GM06990 (cell line): ENCODE measurements around the gene CFL1.
"Not testable (repeated sequence)": the region's sequence is repeated elsewhere in the genome, so short reads cannot be mapped to it uniquely, and the experiment has no call there.

ENCODE experiments used
- DNase-seq: peaks from one replicate; pipeline ENCODE4 v3.0.0-alpha.2; 2011; ENCODE audit not compliant: insufficient read length; ENCODE audit errors: extremely low read depth
- H3K27me3 ChIP-seq: replicated peaks from 2 replicates; pipeline ENCODE4 v1.6.0; 2011; ENCODE audit warnings: low read length; ENCODE audit not compliant: control insufficient read depth, insufficient read depth
- H3K36me3 ChIP-seq: 2 replicates; pipeline ENCODE4 v1.5.1; 2011; ENCODE audit warnings: low read length; ENCODE audit not compliant: control insufficient read depth, insufficient read depth
- H3K4me3 ChIP-seq: replicated peaks from 2 replicates; pipeline ENCODE4 v1.5.1; 2011; ENCODE audit warnings: low read depth, mild to moderate bottlenecking, control low read depth, low read length
- CTCF ChIP-seq: IDR thresholded peaks from 2 replicates; pipeline ENCODE4 v1.5.1; 2011; ENCODE audit warnings: low read length, control low read depth, mild to moderate bottlenecking, inconsistent platforms; ENCODE audit not compliant: insufficient read depth, poor library complexity, severe bottlenecking

The CFL1 gene

GRCh38 chr11:65896034-65896999, 38.3 kb upstream of the CFL1 start:
- Histone ChIP-seq H3K4me3 (no peak overlapping the region), H3K27me3 (no peaks in the 10 kb centered on the region), H3K36me3 (no peaks in the 10 kb centered on the region; the same call in none of the 2 replicates)
- no peak for DNase-seq
- TF ChIP-seq CTCF, result no peak

- H3K4me3 ChIP-seq, result no peak overlapping the region
- no peak for TF ChIP-seq CTCF
- H3K36me3 ChIP-seq, result no peaks in the 10 kb centered on the region; the same call in none of the 2 replicates
- H3K27me3 ChIP-seq, result no peaks in the 10 kb centered on the region
- DNase-seq, result no peak
These were observed 37.6 kb upstream of the CFL1 start for GRCh38 chr11:65895482-65895981.

- Histone ChIP-seq H3K36me3 (no peaks in the 10 kb centered on the region; the same call in none of the 2 replicates), H3K4me3 (peak overlapping the region; percentile 60), H3K27me3 (no peaks in the 10 kb centered on the region)
- no peak for DNase-seq
- TF ChIP-seq CTCF, result no peak
These were observed 36.1 kb upstream of the CFL1 start for GRCh38 chr11:65894034-65894591.

GRCh38 chr11:65892661-65893317, 34.8 kb upstream of the CFL1 start:
- Histone ChIP-seq H3K4me3 (peak overlapping the region; percentile 89), H3K36me3 (no peaks in the 10 kb centered on the region; the same call in none of the 2 replicates), H3K27me3 (no peaks in the 10 kb centered on the region)
- no peak for DNase-seq
- TF ChIP-seq CTCF, result no peak

GRCh38 chr11:65892137-65892540, 34.2 kb upstream of the CFL1 start:
- not testable (repeated sequence) for H3K27me3 ChIP-seq, DNase-seq, H3K36me3 ChIP-seq
- peak overlapping the region; percentile 89 for H3K4me3 ChIP-seq
